Superior temporal gyrus (tissue), 1 donor: Measurements from ENCODE around the gene ERICH4.
"Not testable (repeated sequence)": the region's sequence is repeated elsewhere in the genome, so short reads cannot be mapped to it uniquely, and the experiment has no call there.

ENCODE experiments used
- DNase-seq: peaks from one replicate; pipeline ENCODE4 v3.0.0-alpha.2; 2016; ENCODE audit errors: extremely low spot score

The ERICH4 gene

DNA sequence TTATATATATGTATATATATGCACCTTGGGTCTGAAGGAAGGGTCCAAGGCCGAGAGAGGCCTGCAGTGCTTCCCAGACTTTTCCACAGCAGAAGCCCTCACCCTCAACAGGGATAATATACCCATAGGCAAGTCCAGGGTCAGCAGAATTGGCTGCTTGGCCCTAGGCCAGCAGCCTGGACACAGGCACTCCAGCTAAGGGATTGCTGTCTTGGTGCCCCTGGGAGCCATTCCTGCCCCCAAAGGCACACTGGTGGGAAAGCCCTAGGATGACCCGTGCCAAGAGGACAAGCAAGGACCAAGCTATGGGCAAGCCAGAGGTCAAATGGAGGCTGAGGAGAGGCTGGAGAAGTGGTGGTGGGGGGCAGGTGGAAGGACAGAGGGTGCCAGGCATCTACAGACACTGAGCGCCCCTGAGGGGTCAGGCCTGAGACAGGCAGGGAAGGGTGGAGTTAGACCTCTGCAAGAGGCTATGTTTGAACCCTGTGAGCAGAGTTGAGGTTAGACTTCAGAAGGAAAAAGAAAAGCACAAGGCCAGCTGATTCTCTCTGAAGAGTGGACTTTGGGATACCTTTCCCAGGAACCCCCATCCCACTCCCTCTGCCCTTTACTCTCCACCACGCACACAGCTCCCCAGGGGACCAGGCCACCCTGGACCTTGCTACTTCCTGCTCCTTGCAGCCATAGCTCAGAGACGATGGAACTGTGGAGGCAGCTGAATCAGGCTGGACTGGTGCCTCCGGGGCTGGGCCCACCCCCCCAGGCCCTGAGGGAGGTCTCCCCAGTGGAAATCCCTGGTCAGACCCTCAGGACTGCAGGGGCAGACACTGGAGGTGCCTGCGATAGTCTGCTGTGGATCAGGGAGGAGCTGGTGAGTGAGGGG lies at the start of gene ERICH4:
Gene ERICH4, plus strand, starts transcription at position 684 of the 883 bp plus-strand sequence. Its CDS starts 14 bp downstream, at position 698.
- DNase-seq, result no peak

- no peak for DNase-seq
Measured at GRCh38 chr19:41395355-41395754, 47.6 kb upstream of the ERICH4 start.

GRCh38 chr19:41397086-41398049 lies 45.6 kb upstream of the ERICH4 start, which contains the start of the genes BCKDHA and EXOSC5:
Gene BCKDHA, plus strand, starts transcription at chr19:41397818. Its CDS starts 10 bp downstream, at chr19:41397828.
Gene EXOSC5, minus strand, starts transcription at chr19:41397359. Its CDS starts 31 bp downstream, at chr19:41397328.
- peak; percentile 100 for DNase-seq

DNA sequence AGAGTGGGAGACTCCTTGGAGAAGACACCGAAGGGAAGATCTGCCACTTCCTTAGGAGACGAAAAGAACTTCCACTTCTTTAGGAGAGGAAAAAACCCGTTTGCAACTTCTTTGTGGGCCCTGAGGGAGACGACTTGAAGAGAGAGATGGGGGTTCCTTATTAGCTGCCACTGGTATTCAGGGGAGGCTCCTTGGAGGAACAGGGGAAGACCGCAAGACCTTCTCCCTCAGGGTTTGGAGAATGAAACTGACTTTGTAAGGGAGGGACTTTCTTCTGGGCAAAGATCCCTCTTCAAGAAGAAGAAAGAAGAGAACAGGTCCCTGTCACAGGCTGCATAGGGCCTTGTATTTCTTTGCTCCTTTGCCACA lies 44.9 kb upstream of the ERICH4 start:
- DNase-seq, result no peak

DNA sequence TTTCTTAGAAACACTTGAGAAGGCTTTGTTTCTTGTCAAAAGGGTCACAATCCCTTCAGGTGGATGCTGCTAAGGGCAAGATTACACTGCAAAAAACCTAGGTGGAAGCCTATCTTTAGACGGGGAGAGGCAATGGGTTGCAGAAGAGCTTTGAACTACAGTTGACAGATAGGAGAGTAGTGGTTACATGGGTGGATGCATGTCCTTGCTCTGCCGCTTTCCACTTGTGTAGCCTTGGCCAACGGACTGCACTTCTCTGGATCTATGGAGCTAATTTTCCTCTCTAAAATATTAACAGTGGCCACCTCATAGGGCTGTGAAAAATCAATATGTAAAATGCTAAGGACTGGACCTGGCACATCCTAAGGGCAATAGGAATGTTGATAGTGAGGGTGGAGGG lies 44.4 kb upstream of the ERICH4 start:
- DNase-seq, result no peak

DNA sequence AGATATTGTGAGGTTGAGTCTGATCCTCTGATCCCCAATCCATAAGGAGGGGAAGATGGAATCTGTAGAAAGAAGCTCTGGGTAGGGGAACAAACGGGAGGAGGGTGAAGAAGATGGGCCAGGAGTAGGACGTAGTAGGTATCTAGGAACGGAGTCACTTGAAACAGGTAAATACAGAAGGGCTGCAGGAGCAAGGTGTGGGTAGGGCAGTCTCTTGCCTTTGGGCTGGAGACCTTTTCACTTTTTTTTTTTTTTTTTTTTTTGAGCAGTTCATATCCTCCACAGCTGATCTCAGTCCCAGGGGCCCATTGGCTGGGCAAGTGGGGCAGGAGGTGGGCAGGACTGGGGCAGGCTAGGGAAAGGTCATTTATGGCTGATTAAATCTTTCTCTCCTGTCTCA lies 43.9 kb upstream of the ERICH4 start:
- DNase-seq, result no peak

DNA sequence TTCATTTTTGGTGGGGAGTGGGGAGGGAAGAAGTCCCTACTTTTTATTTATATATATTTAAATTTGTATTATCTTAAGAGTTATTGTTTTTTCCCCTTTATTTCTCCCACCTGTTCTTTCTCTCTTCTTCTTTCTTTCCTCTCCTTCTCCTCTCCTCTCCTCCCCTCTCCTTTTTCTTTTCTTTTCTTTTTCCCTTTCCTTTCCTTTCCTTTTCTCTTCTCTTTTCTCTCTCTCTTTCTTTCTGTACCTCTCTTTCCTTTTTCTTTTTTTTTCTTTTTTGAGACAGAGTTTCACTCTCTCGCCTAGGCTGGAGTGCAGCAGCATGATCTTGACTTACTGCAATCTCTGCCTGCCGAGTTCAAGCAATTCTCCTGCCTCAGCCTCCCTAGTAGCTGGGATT lies 43.4 kb upstream of the ERICH4 start:
- DNase-seq, result no peak

DNA sequence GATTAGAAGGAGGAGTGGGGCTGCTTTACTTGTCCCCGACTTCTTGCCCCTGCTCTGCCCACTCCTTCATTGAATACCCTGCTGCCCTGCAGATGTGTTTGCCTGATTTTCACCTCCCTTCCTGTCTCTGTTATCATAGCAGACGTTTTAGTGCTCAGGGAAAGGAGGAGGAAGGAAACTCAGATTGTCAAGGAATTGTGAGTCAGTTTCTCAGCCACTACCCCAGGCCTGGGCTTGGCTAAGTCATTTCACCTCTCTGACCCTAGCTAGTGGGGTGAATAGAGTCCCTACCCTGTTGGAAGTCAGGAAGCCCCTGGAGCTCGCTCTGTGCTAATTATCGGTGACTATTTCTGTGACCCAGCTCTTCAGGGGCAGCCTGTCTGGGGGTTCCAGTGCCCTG lies 41.5 kb upstream of the ERICH4 start:
- DNase-seq, result no peak

DNA sequence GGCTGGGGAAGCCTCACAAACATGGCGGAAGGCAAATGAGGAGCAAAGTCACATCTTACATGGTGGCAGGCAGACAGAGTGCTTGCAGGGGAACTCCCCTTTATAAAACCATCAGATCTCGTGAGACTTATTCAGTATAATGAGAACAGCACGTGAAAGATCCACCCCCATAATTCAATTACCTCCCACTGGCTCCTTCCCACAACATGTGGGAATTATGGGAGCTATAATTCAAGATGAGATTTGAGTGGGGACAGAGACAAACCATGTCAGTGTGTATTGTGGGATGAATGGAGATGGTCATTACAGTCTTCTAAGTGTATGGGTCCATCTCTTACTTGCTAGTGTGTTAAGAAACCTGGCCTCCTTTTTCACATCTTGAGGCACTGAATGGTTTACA lies 40.9 kb upstream of the ERICH4 start:
- DNase-seq, result no peak

DNA sequence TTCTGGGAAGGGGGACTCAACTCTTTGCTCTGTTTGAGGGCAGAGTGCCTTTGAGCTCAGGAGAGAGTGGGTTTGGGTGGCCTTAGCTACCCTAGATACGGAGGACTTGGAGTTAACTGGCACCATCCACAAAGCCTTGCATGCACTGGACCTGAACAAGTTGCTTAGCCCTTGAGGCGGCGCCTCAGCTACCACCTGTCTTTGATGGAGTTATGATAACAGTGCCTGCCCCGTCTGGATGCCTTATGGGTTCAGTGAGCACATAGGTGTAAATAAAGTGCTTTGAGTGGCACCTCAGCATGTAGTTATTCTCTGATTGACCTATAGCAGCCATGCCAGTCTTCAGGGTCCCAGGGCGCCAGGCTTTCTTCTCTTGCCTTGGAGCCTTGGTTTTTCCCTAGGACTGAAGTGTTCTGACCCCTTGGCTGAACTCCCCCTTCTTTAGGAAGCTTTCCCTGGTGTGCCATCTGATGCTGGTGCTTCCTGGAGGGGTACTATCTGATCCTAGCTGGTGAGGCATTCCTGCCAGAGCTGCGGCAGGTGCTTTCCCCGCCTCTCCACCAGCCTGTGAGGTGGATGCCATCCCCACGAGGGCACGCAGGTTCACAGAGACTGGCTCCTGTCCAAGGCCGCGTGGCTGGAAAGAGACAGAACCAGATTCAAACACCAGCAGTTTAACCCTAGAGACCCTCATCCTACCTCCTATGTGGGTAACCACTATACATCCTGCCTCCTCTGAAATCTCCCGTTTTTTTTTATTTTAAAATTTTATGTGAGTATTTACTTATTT lies 39.6 kb upstream of the ERICH4 start:
- DNase-seq, result no peak

- DNase-seq, result no peak
Measured at GRCh38 chr19:41405776-41406175, 37.2 kb upstream of the ERICH4 start.

DNA sequence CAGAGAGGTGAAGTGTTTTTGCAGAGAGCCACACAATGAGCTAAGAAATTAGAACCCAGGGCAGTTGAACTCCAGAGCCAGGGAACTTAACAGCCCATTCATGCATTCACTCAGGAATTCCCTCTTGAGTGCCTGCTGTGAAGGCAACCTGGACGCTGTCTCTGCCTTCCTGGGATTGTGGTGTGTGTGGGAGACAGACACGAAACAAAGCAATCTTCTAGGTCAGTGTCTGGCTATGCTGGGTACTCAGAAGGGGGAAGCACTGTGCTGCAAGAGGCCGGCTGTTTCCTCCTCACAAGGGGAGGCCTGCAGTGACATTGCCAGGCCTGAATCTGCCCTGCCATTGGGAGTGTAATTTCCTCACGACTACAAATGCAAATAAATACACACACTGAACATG lies 35.7 kb upstream of the ERICH4 start:
- no peak for DNase-seq

- DNase-seq, result no peak
Measured at GRCh38 chr19:41408256-41408655, 34.7 kb upstream of the ERICH4 start.

DNA sequence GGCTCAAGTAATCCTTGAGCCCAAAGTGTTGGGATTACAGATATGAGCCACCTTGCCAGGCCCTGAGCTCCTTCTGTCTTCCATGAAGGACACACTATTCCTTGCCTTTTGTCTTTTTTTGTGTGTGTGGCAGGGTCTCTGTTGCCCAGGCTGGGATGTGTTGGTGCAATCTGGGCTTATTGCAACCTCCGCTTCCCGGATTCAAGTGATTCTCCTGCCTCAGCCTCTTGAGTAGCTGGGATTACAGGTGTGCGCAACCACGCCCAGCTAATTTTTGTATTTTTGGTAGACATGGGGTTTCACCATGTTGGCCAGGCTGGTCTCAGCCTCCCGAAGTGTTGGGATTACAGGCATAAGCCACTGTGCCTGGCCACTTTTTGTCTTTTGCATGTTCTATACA lies 34.1 kb upstream of the ERICH4 start:
- not testable (repeated sequence) for DNase-seq

DNA sequence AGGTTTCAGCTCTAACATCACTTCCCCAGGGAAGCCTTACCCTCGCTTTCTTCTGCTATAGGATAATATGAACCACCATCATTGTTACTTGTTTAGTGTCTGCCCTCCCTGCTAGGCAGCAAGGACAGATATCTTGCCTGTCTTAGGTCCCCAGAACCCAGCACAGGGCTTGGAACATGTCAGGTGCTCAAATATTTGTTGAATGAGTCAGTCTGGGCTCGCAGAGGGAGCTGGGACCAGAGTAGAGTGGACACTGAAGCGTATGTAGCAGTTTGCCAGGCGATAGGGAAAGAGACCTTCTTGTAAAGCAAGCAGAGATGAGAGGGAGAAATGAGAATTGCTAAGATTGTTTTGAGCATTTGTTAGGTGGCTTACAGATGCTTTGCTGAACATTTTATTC lies 33.7 kb upstream of the ERICH4 start:
- DNase-seq, result no peak

- no peak for DNase-seq
Measured at GRCh38 chr19:41410336-41411054, 32.5 kb upstream of the ERICH4 start.

- DNase-seq, result no peak
Measured at GRCh38 chr19:41411100-41411967, 31.6 kb upstream of the ERICH4 start.

- DNase-seq, result peak; percentile 83
Measured at GRCh38 chr19:41411968-41412265, 31.0 kb upstream of the ERICH4 start.

- DNase-seq, result no peak
Measured at GRCh38 chr19:41412953-41413352, 30.0 kb upstream of the ERICH4 start.

- no peak for DNase-seq
Measured at GRCh38 chr19:41413947-41414346, 29.0 kb upstream of the ERICH4 start.
